Spleen (tissue), 11 donors: ENCODE measurements around the gene PARN. TPM values are rescaled to one million over a fixed set of nuclear protein-coding genes. Genes with fewer than 3 reads are reported as not detected.
"Not testable (repeated sequence)": the region's sequence is repeated elsewhere in the genome, so short reads cannot be mapped to it uniquely, and the experiment has no call there.

Experiments
- DNase-seq: peaks from one replicate; pipeline ENCODE4 v3.0.0-alpha.2; 2020
- H3K27ac ChIP-seq, 8 donors: fragments of 200-600 bp; sonication (generic) in 7 of 8; 1 replicate in 4 of 8; 2 replicates in 4 of 8; pipeline versions ENCODE4 v1.5.0 to v1.8.0; 2016 to 2021; ENCODE audit warnings: inconsistent platforms in 4 of 8, mild to moderate bottlenecking in 4 of 8, moderate library complexity in 1 of 8
- H3K27me3 ChIP-seq, 7 donors: fragments of 200-600 bp; sonication (generic) in 6 of 7; replicated peaks in 1 of 7; 1 replicate in 4 of 7; 2 replicates in 3 of 7; pipeline versions ENCODE4 v1.5.0 to v1.8.0; 2016 to 2021; ENCODE audit warnings: inconsistent platforms in 3 of 7, mild to moderate bottlenecking in 1 of 7
- H3K36me3 ChIP-seq, 6 donors: fragments of 200-600 bp; sonication (generic) in 5 of 6; 1 replicate in 4 of 6; 2 replicates in 2 of 6; pipeline versions ENCODE4 v1.5.0 to v1.8.0; 2016 to 2021; ENCODE audit warnings: inconsistent platforms in 2 of 6
- H3K4me1 ChIP-seq, 6 donors: fragments of 200-600 bp; sonication (generic) in 5 of 6; 1 replicate in 3 of 6; 2 replicates in 3 of 6; pipeline versions ENCODE4 v1.5.0 to v1.8.0; 2016 to 2021; ENCODE audit warnings: inconsistent platforms in 3 of 6
- H3K4me3 ChIP-seq, 8 donors: fragments of 200-600 bp; sonication (generic) in 7 of 8; 1 replicate in 4 of 8; 2 replicates in 4 of 8; pipeline versions ENCODE4 v1.5.0 to v1.8.0; 2016 to 2021; ENCODE audit warnings: inconsistent platforms in 4 of 8, mild to moderate bottlenecking in 4 of 8, moderate library complexity in 2 of 8
- H3K9me3 ChIP-seq, 8 donors: fragments of 200-600 bp; sonication (generic) in 7 of 8; 1 replicate in 4 of 8; 2 replicates in 4 of 8; pipeline versions ENCODE4 v1.5.0 to v1.8.0; 2016 to 2021; ENCODE audit warnings: inconsistent platforms in 4 of 8
- POLR2A ChIP-seq, 3 donors: fragments of 450-650 bp; IDR thresholded peaks; one replicate each; pipeline ENCODE4 v1.5.1; 2017; ENCODE audit warnings: antibody characterized with exemption in 3 of 3, mild to moderate bottlenecking in 1 of 3
- POLR2AphosphoS5 ChIP-seq, 3 donors: sonication (generic); formaldehyde crosslinking; IDR thresholded peaks; one replicate each; pipeline ENCODE4 v1.5.1; 2017; ENCODE audit warnings: antibody characterized with exemption in 3 of 3
- WGBS, 5 donors: extraction: QIAGEN DNeasy Blood & Tissue Kit in 3 of 5; methylation state at CpG; one replicate each; pipeline versions ENCODE4 v1.1.5 to v1.1.7; 2013 to 2018; 5-methylcytosine and 5-hydroxymethylcytosine counted together
- intact Hi-C: fragments of 100-400 bp; cut with DNase I; formaldehyde crosslinking; loops from one replicate; pipeline ENCODE4 v1.15.0; 2023; ENCODE audit warnings: low total_unique reads
- polyA plus RNA-seq, 3 donors: library from polyadenylated mRNA; stranded (reverse); fragments of 200-250 nt; gene quantifications; one replicate each; pipeline ENCODE4 v1.2.1, GENCODE V29; 2013
- total RNA-seq, 7 donors: library from RNA; depleted of rRNA in 3 of 7; stranded (reverse); fragments of >200 nt in 3 of 7; fragmentation: NEBNext Ultra II Directional in 4 of 7; extraction: Animal tissue kit (Norgen Biotek cat#: 25700) in 4 of 7; gene quantifications; one replicate each; pipeline versions ENCODE4 v1.1.0 to v1.2.1, GENCODE V29; 2016 to 2021
- TF ChIP-seq, protein P1 (sequence below), 11 experiments: fragments of 200-600 bp in 7 of 11; fragments of 450-650 bp in 4 of 11; sonication (generic) in 4 of 11; IDR thresholded peaks in 8 of 11; conservative IDR thresholded peaks in 3 of 11; 1 replicate in 7 of 11; 2 replicates in 4 of 11; pipeline versions ENCODE4 v1.4.0 to v1.8.0; 2016 to 2021; ENCODE audit warnings: antibody characterized with exemption in 11 of 11, inconsistent platforms in 4 of 11, mild to moderate bottlenecking in 1 of 11
- donor health status: healthy with polysubstance abuse.
- donor health status: DM: no; HTN: no; CAD: no; lungs with moderate emphysema.
- donor health status: DM: no; HTN: no; CAD: no.
- donor health status: Bipolar disorder and iron deficiency.
- donor health status: healthy.
- donor health status: DM: no; HTN: no; CAD: no.
- donor health status: DM: yes; HTN: yes; CAD: no.

PARN gene
- total and polyA plus RNA-seq, 10 donors = 10.3 to 49.0 (median 35.6) TPM

DNA sequence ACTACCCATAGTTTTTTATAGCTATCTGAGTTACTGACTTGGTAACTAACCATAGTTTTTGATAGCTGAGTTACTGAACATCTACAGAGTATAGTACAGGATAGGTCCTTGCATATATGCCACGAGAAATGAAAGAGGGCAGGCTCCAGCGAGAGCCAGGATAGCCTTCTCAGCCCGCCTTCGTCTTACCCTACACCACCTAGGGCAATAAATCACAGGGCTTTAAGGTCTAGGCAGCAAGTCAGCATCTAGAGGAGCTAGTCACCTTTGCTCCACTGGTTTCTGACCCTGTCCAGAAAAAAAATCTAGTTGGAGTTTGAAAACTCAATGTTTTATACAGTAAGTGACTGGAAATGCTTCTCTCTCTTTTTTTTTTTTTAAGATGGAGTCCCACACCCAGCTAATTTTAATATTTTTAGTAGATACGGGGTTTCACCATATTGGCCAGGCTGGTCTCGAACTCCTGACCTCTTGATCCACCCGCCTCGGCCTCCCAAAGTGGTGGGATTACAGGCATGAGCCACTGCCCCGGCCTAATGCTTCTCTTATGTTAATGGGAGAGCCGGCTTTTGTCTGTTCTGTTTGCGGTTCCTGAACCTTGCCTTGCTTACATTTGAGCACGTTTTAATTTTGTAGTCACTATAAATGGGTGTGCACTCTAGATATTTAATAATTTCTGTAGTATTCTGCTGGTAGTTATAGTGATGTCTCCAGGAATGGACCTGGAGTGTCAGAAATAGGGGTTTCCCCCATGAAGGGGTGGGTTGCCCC is 5.5 kb upstream of the PARN start:
- no peak for TF ChIP-seq POLR2A (IDR thresholded peaks at IDR 0.05)
- TF ChIP-seq, protein P1, sequence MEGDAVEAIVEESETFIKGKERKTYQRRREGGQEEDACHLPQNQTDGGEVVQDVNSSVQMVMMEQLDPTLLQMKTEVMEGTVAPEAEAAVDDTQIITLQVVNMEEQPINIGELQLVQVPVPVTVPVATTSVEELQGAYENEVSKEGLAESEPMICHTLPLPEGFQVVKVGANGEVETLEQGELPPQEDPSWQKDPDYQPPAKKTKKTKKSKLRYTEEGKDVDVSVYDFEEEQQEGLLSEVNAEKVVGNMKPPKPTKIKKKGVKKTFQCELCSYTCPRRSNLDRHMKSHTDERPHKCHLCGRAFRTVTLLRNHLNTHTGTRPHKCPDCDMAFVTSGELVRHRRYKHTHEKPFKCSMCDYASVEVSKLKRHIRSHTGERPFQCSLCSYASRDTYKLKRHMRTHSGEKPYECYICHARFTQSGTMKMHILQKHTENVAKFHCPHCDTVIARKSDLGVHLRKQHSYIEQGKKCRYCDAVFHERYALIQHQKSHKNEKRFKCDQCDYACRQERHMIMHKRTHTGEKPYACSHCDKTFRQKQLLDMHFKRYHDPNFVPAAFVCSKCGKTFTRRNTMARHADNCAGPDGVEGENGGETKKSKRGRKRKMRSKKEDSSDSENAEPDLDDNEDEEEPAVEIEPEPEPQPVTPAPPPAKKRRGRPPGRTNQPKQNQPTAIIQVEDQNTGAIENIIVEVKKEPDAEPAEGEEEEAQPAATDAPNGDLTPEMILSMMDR (IDR thresholded peaks at IDR 0.05 in 8 of 11, conservative IDR thresholded peaks at IDR 0.05 in 3 of 11) = no peak
- H3K4me3 ChIP-seq = no peak overlapping the region
- H3K4me1 ChIP-seq = peaks cover 13 to 91% (median 66%) of the 10 kb centered on the region in 6 donors
- H3K27me3 ChIP-seq = no peaks in the 10 kb centered on the region
- no peak for DNase-seq
- no peak overlapping the region for H3K27ac ChIP-seq
- no peaks in the 10 kb centered on the region for H3K9me3 ChIP-seq
- intact Hi-C loops = no loop called here
- peaks cover 0 to 36% (median 17%) of the 10 kb centered on the region in 6 donors for H3K36me3 ChIP-seq
- WGBS, 5 donors = 80 to 87% (median 85%) methylated on average over 12 of the region's 12 CpGs

DNA sequence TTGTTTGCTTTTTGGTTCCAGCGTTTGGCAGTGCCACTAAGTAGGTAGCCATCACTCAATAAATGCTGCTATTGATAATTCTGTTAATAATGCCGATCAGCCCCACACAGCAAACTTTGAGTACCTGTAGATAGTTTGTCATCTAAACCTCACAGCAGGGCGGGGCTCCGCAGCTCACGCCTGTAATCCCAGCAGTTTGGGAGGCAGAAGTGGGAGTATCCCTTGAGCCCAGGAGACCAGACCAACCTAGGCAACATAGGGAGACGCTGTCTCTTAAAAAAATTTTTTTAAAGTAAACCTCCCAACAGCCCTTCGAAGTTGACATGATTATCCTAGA is 4.3 kb upstream of the PARN start:
- no peak for TF ChIP-seq POLR2A (IDR thresholded peaks at IDR 0.05)
- TF ChIP-seq, protein P1 (IDR thresholded peaks at IDR 0.05 in 8 of 11, conservative IDR thresholded peaks at IDR 0.05 in 3 of 11) = no peak
- no peak for TF ChIP-seq POLR2AphosphoS5 (IDR thresholded peaks at IDR 0.05)
- DNase-seq = peak; percentile 72
- Histone ChIP-seq H3K27me3 (no peaks in the 10 kb centered on the region), H3K27ac (peak overlapping the region in 3 of 8 donors; percentile 94 to 98 (median 97)), H3K4me1 (peaks cover 15 to 87% (median 72%) of the 10 kb centered on the region in 6 donors), H3K4me3 (peak overlapping the region in 5 of 8 donors; percentile 80 to 97 (median 92)), H3K36me3 (peaks cover 0 to 24% (median 12%) of the 10 kb centered on the region in 6 donors), H3K9me3 (no peaks in the 10 kb centered on the region)
- intact Hi-C loops = no loop called here
- WGBS, 5 donors = 73 to 86% (median 76%) methylated on average over 7 of the region's 7 CpGs

DNA sequence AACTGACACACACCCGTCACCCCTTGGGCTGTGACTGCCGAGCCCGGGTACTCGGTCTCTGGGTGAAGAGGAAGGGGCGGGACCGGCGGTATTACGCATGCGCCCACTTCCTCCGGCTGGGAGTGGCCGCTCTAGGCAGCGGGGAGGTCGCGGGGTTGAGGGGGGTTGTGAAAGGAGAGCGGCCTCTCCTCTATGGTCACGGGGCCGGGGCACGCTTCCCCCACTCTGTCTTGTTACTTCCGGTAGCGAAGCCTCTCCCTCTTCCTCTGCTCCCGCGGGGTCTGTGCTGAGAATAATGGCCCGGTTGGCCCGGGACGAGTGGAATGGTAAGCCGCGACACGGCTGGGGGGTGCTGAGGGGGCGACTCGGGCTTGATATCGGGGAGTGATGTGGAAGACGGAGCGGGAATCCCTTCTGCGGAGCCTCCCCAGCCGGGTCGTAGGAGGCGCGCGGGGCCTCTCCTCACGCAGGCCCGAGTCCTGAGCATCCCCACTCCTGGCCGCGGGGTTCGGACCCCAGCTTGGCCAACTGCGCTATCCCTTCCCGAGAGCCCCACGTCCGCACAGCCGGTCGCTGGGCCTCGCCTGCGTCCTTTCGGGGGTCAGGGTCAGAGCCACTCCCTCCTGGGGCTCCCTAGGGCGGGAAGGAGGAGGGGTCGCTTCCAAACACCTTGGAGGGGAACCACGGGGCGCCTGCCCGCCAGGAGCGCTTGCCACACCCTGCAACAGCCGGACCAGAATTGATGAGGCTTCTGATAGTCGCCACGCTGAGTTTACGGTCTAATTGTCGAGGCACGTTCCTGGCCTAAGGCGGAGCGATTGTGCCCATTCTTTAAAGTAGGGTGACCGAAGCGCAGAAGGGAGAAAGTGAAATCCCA is 2.9 kb upstream of the PARN start, which contains the start of gene BFAR:
Gene BFAR, plus strand, starts transcription at position 259 of the 877 bp plus-strand sequence. CDS start 11,396 bp downstream, outside the sequence.
- TF ChIP-seq POLR2AphosphoS5 (IDR thresholded peaks at IDR 0.05) = peak; percentile 99 to 100 (median 100)
- TF ChIP-seq POLR2A (IDR thresholded peaks at IDR 0.05) = peak in 2 of 3 donors; percentile 92 to 98
- TF ChIP-seq, protein P1 (IDR thresholded peaks at IDR 0.05 in 8 of 11, conservative IDR thresholded peaks at IDR 0.05 in 3 of 11) = no peak
- H3K27ac ChIP-seq = peak within 1 kb of the TSS; percentile 91 to 99 (median 96)
- intact Hi-C loops = no loop called here
- no peaks in the 10 kb centered on the region for H3K27me3 ChIP-seq
- H3K4me3 ChIP-seq = peak within 1 kb of the TSS; percentile 80 to 98 (median 93)
- peak; percentile 100 for DNase-seq
- peaks cover 22 to 88% (median 81%) of the 10 kb centered on the region in 6 donors for H3K4me1 ChIP-seq
- H3K9me3 ChIP-seq = no peaks in the 10 kb centered on the region
- 0 to 1% (median 0%) methylated on average over 42 to 69 of the region's 69 CpGs for WGBS, 5 donors
- peaks cover 0 to 12% (median 2%) of the 10 kb centered on the region in 6 donors for H3K36me3 ChIP-seq

DNA sequence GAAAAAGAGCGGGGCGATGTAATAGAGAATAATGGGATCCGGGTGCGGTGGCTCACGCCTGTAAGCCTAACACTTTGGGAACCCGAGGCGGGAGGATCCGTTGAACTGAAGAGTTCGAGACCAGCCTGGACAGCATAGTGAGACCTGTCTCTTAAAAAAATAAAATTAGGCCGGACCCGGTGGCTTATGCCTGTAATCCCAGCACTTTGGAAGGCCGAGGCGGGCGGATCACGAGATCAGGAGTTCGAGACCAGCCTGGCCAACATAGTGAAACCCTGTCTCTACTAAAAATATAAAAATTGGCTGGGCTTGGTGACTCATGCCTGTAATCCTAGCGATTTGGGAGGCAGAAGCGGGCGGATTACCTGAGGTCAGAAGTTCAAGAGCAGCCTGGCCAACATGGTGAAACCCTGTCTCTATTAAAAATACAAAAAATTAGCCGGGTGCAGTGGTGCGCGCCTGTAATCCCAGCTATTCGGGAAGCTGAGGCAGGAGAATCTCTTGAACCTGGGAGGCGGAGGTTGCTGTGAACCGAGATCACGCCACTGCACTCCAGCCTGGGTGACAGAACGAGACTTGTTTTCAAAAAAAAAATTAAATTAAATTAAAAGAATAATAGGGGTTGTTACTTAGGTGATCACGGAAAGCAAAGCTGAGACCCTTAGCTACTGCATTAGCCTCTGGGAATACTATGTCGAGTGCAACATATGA is 715 bp upstream of the PARN start:
- Histone ChIP-seq H3K4me3 (peak overlapping the region in 5 of 8 donors; percentile 68 to 93 (median 79)), H3K36me3 (peaks cover 0 to 26% (median 21%) of the 10 kb centered on the region in 6 donors), H3K4me1 (peaks cover 22 to 83% (median 71%) of the 10 kb centered on the region in 6 donors), H3K27ac (peak overlapping the region; percentile 81 to 99 (median 95))
- DNase-seq = peak; percentile 82
- H3K9me3 ChIP-seq, intact Hi-C loops, H3K27me3 ChIP-seq: not testable (repeated sequence)
- 85 to 87% (median 86%) methylated on average over 29 of the region's 29 CpGs for WGBS, 5 donors
